Measurements from ENCODE around the gene SYCP1. TPM values are rescaled to one million over a fixed set of nuclear protein-coding genes. Genes with fewer than 3 reads are reported as not detected.
"Not testable (repeated sequence)": the region's sequence is repeated elsewhere in the genome, so short reads cannot be mapped to it uniquely, and the experiment has no call there.

SYCP1 gene
- total RNA-seq, 1 donor from 2014 or later = not detected

- Mint-ChIP-seq H3K36me3 (ENCODE audit: low read depth) (no peaks in the 10 kb centered on the region), H3K9me3 (no peaks in the 10 kb centered on the region), H3K27me3 (peaks cover 9% of the 10 kb centered on the region), H3K4me3 (no peak overlapping the region), H3K4me1 (no peaks in the 10 kb centered on the region), H3K27ac (no peak overlapping the region)
- intact Hi-C loops (cut with micrococcal nuclease) = no loop called here
- no peak for DNase-seq
Measured at GRCh38 chr1:115006191-115006590, 151.5 kb downstream of the SYCP1 start.

- H3K27ac Mint-ChIP-seq = no peak overlapping the region
- DNase-seq = no peak
- no peak overlapping the region for H3K4me3 Mint-ChIP-seq
- no peaks in the 10 kb centered on the region for H3K27me3 Mint-ChIP-seq
- H3K36me3 Mint-ChIP-seq (ENCODE audit: low read depth) = no peaks in the 10 kb centered on the region
- intact Hi-C loops (cut with micrococcal nuclease) = no loop called here
- no peaks in the 10 kb centered on the region for H3K9me3 Mint-ChIP-seq
- no peaks in the 10 kb centered on the region for H3K4me1 Mint-ChIP-seq
Measured at GRCh38 chr1:115012006-115012405, 157.3 kb downstream of the SYCP1 start.

- Mint-ChIP-seq H3K4me3 (no peak overlapping the region), H3K4me1 (no peaks in the 10 kb centered on the region), H3K9me3 (no peaks in the 10 kb centered on the region), H3K36me3 (ENCODE audit: low read depth) (no peaks in the 10 kb centered on the region), H3K27me3 (no peaks in the 10 kb centered on the region), H3K27ac (no peak overlapping the region)
- intact Hi-C loops (cut with micrococcal nuclease) = no loop called here
- DNase-seq = no peak
Measured at GRCh38 chr1:115012434-115012833, 157.8 kb downstream of the SYCP1 start.

- Mint-ChIP-seq H3K36me3 (ENCODE audit: low read depth) (no peaks in the 10 kb centered on the region), H3K27me3 (peaks cover 4% of the 10 kb centered on the region), H3K4me3 (no peak overlapping the region), H3K27ac (no peak overlapping the region), H3K9me3 (no peaks in the 10 kb centered on the region), H3K4me1 (no peaks in the 10 kb centered on the region)
- no peak for DNase-seq
- intact Hi-C loops (cut with micrococcal nuclease) = no loop called here
Measured at GRCh38 chr1:115013792-115014191, 159.1 kb downstream of the SYCP1 start.

GRCh38 chr1:115019549-115019948, 164.9 kb downstream of the SYCP1 start:
- H3K4me1 Mint-ChIP-seq; DNase-seq; H3K36me3 Mint-ChIP-seq (ENCODE audit: low read depth): not testable (repeated sequence)

GRCh38 chr1:115021145-115021544, 166.5 kb downstream of the SYCP1 start:
- intact Hi-C loops (cut with micrococcal nuclease) = no loop called here
- Mint-ChIP-seq H3K9me3 (no peaks in the 10 kb centered on the region), H3K4me1 (no peaks in the 10 kb centered on the region)

More at GRCh38 chr1:115019549-115019948, 164.9 kb downstream of the SYCP1 start:
- intact Hi-C loops (cut with micrococcal nuclease); H3K4me3 Mint-ChIP-seq; H3K27ac Mint-ChIP-seq; H3K9me3 Mint-ChIP-seq: not testable (repeated sequence)
- H3K27me3 Mint-ChIP-seq = peaks cover 13% of the 10 kb centered on the region

GRCh38 chr1:115023593-115023992, 168.9 kb downstream of the SYCP1 start:
- no peaks in the 10 kb centered on the region for H3K4me1 Mint-ChIP-seq
- intact Hi-C loops (cut with micrococcal nuclease) = no loop called here
- H3K9me3 Mint-ChIP-seq = no peaks in the 10 kb centered on the region
- peaks cover 10% of the 10 kb centered on the region for H3K27me3 Mint-ChIP-seq
- no peaks in the 10 kb centered on the region for H3K36me3 Mint-ChIP-seq (ENCODE audit: low read depth)
- no peak overlapping the region for H3K4me3 Mint-ChIP-seq
- no peak for DNase-seq
- H3K27ac Mint-ChIP-seq = no peak overlapping the region

More at GRCh38 chr1:115021145-115021544, 166.5 kb downstream of the SYCP1 start:
- Mint-ChIP-seq H3K27ac (no peak overlapping the region), H3K36me3 (ENCODE audit: low read depth) (no peaks in the 10 kb centered on the region), H3K27me3 (peaks cover 13% of the 10 kb centered on the region), H3K4me3 (no peak overlapping the region)
- no peak for DNase-seq

- Mint-ChIP-seq H3K4me1 (no peaks in the 10 kb centered on the region), H3K27ac (no peak within 1 kb of the TSS), H3K36me3 (ENCODE audit: low read depth) (no peaks in the 10 kb centered on the region), H3K27me3 (peaks cover 10% of the 10 kb centered on the region), H3K4me3 (no peak within 1 kb of the TSS), H3K9me3 (no peaks in the 10 kb centered on the region)
- no peak for DNase-seq
- intact Hi-C loops (cut with micrococcal nuclease) = no loop called here
Measured at GRCh38 chr1:115029526-115029925, 174.9 kb downstream of the SYCP1 start, which contains the start of gene TSHB. Gene TSHB, plus strand, starts transcription at chr1:115029826. Its CDS starts 3,537 bp downstream, at chr1:115033363.

- Mint-ChIP-seq H3K27me3 (peaks cover 13% of the 10 kb centered on the region), H3K36me3 (ENCODE audit: low read depth) (no peaks in the 10 kb centered on the region), H3K4me1 (no peaks in the 10 kb centered on the region), H3K9me3 (no peaks in the 10 kb centered on the region), H3K4me3 (no peak overlapping the region), H3K27ac (no peak overlapping the region)
- intact Hi-C loops (cut with micrococcal nuclease) = no loop called here
- DNase-seq = no peak
Measured at GRCh38 chr1:115031595-115031994, 176.9 kb downstream of the SYCP1 start.

- intact Hi-C loops (cut with micrococcal nuclease) = no loop called here
- no peaks in the 10 kb centered on the region for H3K36me3 Mint-ChIP-seq (ENCODE audit: low read depth)
- H3K27me3 Mint-ChIP-seq = peaks cover 9% of the 10 kb centered on the region
- no peak overlapping the region for H3K27ac Mint-ChIP-seq
- H3K9me3 Mint-ChIP-seq = no peaks in the 10 kb centered on the region
- no peaks in the 10 kb centered on the region for H3K4me1 Mint-ChIP-seq
- H3K4me3 Mint-ChIP-seq = no peak overlapping the region
- DNase-seq = no peak
Measured at GRCh38 chr1:115035652-115036051, 181.0 kb downstream of the SYCP1 start.

- Mint-ChIP-seq H3K27me3 (peaks cover 9% of the 10 kb centered on the region), H3K4me3 (no peak overlapping the region), H3K36me3 (ENCODE audit: low read depth) (no peaks in the 10 kb centered on the region), H3K27ac (no peak overlapping the region), H3K4me1 (no peaks in the 10 kb centered on the region), H3K9me3 (no peaks in the 10 kb centered on the region)
- intact Hi-C loops (cut with micrococcal nuclease) = no loop called here
- no peak for DNase-seq
Measured at GRCh38 chr1:115036814-115037507, 182.3 kb downstream of the SYCP1 start.

GRCh38 chr1:115040501-115040900, 185.8 kb downstream of the SYCP1 start:
- Mint-ChIP-seq H3K4me3 (no peak overlapping the region), H3K27me3 (peaks cover 11% of the 10 kb centered on the region), H3K27ac (no peak overlapping the region), H3K36me3 (ENCODE audit: low read depth) (no peaks in the 10 kb centered on the region), H3K4me1 (no peaks in the 10 kb centered on the region), H3K9me3 (peaks cover 7% of the 10 kb centered on the region)
- intact Hi-C loops (cut with micrococcal nuclease) = no loop called here
- no peak for DNase-seq

GRCh38 chr1:115041654-115042053, 187.0 kb downstream of the SYCP1 start:
- peaks cover under 1% of the 10 kb centered on the region for H3K4me1 Mint-ChIP-seq
- no peak overlapping the region for H3K4me3 Mint-ChIP-seq
- no peaks in the 10 kb centered on the region for H3K36me3 Mint-ChIP-seq (ENCODE audit: low read depth)
- intact Hi-C loops (cut with micrococcal nuclease) = no loop called here
- H3K9me3 Mint-ChIP-seq = peaks cover 7% of the 10 kb centered on the region
- H3K27me3 Mint-ChIP-seq = peaks cover 9% of the 10 kb centered on the region
- H3K27ac Mint-ChIP-seq = no peak overlapping the region
- DNase-seq = no peak
